Stomach smooth muscle (tissue), 2 donors: ENCODE measurements around the gene ZCCHC9.
"Not testable (repeated sequence)": the region's sequence is repeated elsewhere in the genome, so short reads cannot be mapped to it uniquely, and the experiment has no call there.

ENCODE experiments used
- H3K27ac ChIP-seq: one replicate; pipeline ENCODE4 v1.7.0; 2013; ENCODE audit warnings: mild to moderate bottlenecking, low read length, inconsistent platforms
- H3K27me3 ChIP-seq, 2 donors: one replicate each; pipeline ENCODE4 v1.7.0; 2013; ENCODE audit warnings: low read length in 2 of 2; ENCODE audit not compliant: insufficient read depth in 2 of 2, control insufficient read depth in 1 of 2
- H3K36me3 ChIP-seq, 2 donors: one replicate each; pipeline ENCODE4 v1.7.0; 2013; ENCODE audit warnings: low read length in 2 of 2; ENCODE audit not compliant: control insufficient read depth in 2 of 2, insufficient read depth in 2 of 2
- H3K4me1 ChIP-seq: one replicate; pipeline ENCODE4 v1.7.0; 2013; ENCODE audit warnings: low read length; ENCODE audit not compliant: control insufficient read depth, insufficient read depth
- H3K4me3 ChIP-seq, 2 donors: one replicate each; pipeline ENCODE4 v1.7.0; 2013; ENCODE audit warnings: low read length in 2 of 2
- H3K9ac ChIP-seq, 2 donors: one replicate each; pipeline ENCODE4 v1.7.0; 2013; ENCODE audit warnings: low read length in 2 of 2, mild to moderate bottlenecking in 1 of 2
- H3K9me3 ChIP-seq, 2 donors: one replicate each; pipeline ENCODE4 v1.7.0; 2013; ENCODE audit warnings: low read length in 2 of 2; ENCODE audit not compliant: control insufficient read depth in 2 of 2
- donor health status: healthy.
- donor health status: Pancreatic carcinoma.

Gene ZCCHC9, protein sequence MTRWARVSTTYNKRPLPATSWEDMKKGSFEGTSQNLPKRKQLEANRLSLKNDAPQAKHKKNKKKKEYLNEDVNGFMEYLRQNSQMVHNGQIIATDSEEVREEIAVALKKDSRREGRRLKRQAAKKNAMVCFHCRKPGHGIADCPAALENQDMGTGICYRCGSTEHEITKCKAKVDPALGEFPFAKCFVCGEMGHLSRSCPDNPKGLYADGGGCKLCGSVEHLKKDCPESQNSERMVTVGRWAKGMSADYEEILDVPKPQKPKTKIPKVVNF

DNA sequence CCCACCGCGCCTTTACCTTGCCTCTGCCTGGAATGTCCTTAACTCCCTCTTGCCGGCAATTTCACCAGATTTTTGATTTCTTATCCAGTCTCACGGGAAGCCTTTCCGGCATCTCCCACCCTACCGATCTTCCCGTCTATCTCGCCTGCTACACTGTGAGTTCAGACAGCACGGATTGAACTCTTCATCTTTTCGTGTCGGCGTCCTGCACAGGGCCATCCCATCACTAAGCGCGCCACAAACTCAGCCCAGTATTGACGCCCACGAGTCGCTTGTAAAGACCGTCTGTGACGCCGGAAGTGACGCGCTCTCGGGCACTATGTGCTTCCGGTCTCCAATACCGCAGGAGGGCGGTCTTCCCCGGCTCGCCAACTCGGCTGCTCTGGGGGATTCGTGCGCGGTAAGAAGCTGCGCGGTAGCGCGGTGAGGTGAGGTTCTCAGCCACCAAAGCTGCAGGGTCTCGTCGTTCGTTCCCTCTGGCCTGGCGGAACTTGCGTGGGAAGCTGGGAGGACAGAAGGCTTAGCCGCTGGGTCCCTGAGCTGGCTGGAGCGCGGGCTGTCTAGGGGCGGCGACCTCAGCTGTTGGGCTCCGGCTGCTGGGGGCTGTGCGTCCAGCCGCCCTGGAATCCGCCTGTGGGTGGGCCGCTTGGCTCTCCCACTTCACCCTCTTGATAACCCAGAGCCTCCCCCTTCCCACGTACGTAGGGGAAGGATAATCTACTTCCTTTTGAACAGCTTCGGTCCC lies at the start of gene ZCCHC9:
TSS of gene ZCCHC9 (plus strand) at position 317 of the 745 bp plus-strand sequence. CDS start 3,171 bp downstream, outside the sequence.
- Histone ChIP-seq H3K9me3 (no peaks in the 10 kb centered on the region), H3K27me3 (no peaks in the 10 kb centered on the region), H3K9ac (peak within 1 kb of the TSS; percentile 94 to 96), H3K4me3 (peak within 1 kb of the TSS; percentile 96 to 99), H3K4me1 (peaks cover 17% of the 10 kb centered on the region), H3K27ac (peak within 1 kb of the TSS; percentile 86), H3K36me3 (peaks cover 0 to 9% of the 10 kb centered on the region in 2 donors)

DNA sequence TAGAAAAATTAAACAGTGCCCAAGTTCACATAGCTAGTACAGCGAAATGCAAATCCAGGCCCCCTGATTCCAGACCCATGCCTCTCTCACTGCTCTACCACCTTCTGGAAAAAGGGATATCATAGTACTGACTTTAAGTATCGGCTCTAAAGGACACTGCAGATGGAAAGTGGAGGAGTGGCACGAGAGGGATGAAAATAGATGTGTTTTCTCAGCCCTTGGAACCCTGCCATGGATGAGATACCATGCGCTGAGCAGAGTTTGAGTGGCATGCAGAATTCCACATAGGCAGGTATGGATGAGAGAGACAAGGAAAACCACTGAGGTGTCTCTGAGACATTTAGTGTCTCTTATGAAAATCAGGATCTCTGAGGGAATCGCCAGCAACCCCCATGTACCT lies 49.5 kb upstream of the ZCCHC9 start:
- Histone ChIP-seq H3K9me3 (no peaks in the 10 kb centered on the region), H3K4me3 (no peak overlapping the region), H3K9ac (no peak overlapping the region), H3K27me3 (no peaks in the 10 kb centered on the region), H3K4me1 (peaks cover 5% of the 10 kb centered on the region), H3K27ac (no peak overlapping the region), H3K36me3 (peaks cover 10 to 31% of the 10 kb centered on the region in 2 donors)

DNA sequence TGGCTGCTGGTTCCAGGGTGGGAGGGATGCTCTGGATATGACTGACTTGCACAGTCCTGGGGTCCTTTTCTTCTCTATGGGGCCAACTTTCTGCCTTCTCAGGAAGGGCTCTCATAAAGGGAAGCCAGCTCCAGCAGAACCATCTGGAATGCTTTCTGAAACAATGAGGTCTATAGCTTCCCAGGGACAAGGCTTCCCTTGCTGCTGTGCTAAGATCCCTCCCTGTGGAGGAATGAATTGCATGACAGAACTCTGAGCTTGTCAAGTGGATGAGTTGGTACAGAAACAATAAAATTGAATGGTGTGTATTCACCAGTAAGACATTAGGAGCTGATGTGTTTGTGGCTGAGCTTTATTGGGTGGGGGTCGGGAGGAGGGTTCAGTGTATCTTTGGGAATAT lies 48.5 kb upstream of the ZCCHC9 start:
- Histone ChIP-seq H3K27ac (no peak overlapping the region), H3K9me3 (no peaks in the 10 kb centered on the region), H3K4me1 (peaks cover 4% of the 10 kb centered on the region), H3K9ac (no peak overlapping the region), H3K36me3 (peaks cover 10 to 31% of the 10 kb centered on the region in 2 donors), H3K27me3 (no peaks in the 10 kb centered on the region), H3K4me3 (no peak overlapping the region)

DNA sequence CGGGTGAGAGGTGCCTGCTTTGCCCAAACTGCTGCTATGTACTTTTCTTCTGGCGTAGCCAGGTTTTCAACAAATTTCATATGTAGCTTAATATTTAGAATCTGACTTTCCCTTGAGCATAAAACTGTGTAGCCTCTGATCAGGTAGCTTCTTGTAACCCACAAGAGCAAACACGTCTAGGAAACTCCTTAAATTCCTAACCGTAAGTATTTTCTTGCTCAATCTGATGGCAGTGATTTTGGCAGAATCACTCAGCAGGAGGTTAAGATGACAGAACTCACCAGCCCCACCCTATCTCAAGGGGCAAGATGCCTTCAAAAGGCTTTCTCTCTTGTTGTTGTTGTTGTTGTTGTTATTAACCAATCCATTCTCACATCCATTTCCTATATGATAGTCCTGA lies 47.5 kb upstream of the ZCCHC9 start:
- no peaks in the 10 kb centered on the region for H3K4me1 ChIP-seq
- no peaks in the 10 kb centered on the region for H3K9me3 ChIP-seq
- H3K9ac ChIP-seq, result no peak overlapping the region
- H3K27ac ChIP-seq, result no peak overlapping the region
- peaks cover 12 to 32% of the 10 kb centered on the region in 2 donors for H3K36me3 ChIP-seq
- H3K27me3 ChIP-seq, result no peaks in the 10 kb centered on the region
- H3K4me3 ChIP-seq, result no peak overlapping the region

DNA sequence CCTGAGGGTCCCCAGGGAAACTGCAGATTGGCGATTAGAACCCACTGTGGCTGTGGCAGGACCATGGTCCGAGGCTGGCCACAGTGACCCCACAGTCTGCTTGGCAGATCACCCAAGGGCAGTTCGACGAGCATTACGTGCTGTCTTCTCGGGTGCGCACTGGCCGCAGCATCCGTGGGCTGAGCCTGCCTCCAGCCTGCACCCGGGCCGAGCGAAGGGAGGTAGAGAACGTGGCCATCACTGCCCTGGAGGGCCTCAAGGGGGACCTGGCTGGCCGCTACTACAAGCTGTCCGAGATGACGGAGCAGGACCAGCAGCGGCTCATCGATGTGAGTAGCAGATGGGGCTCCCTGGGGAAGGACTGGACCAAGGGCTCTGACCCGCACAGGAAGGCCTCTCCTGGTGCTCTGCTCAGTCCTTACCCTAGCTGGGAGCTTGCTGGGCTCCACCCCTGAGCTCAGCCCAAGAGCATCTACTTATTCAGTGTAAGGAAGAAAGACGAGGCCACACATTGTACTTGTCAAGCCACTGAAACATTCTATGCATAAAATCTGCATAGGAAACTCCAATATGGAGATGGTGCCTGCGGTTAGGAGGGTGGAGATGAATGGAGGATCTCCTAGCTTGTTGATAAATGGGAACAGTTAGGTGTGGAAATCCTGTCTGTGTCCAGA lies 46.4 kb upstream of the ZCCHC9 start:
- Histone ChIP-seq H3K27me3 (no peaks in the 10 kb centered on the region), H3K9me3 (no peaks in the 10 kb centered on the region), H3K4me3 (no peak overlapping the region), H3K27ac (no peak overlapping the region), H3K9ac (no peak overlapping the region), H3K4me1 (no peaks in the 10 kb centered on the region), H3K36me3 (peaks cover 21 to 38% of the 10 kb centered on the region in 2 donors)

DNA sequence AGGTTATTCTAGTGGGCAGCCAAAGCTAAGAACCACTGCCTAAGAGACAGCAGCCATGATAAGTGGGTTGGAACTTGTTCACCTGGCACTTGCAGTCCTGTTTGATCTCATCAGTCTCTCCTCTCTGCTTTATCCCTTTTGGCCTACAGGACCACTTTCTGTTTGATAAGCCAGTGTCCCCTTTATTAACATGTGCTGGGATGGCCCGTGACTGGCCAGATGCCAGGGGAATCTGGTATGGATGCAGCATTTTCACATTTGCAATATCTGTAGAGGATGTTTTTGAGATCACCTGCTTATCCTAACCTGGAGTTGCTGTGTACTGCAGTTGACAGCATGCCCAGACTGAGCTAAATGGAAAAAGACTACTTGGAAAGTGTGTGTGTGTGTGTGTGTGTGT lies 44.6 kb upstream of the ZCCHC9 start:
- Histone ChIP-seq H3K9me3 (no peaks in the 10 kb centered on the region), H3K27ac (no peak overlapping the region), H3K4me3 (no peak overlapping the region), H3K36me3 (peaks cover 21 to 35% of the 10 kb centered on the region in 2 donors), H3K27me3 (no peaks in the 10 kb centered on the region), H3K4me1 (no peaks in the 10 kb centered on the region), H3K9ac (no peak overlapping the region)

DNA sequence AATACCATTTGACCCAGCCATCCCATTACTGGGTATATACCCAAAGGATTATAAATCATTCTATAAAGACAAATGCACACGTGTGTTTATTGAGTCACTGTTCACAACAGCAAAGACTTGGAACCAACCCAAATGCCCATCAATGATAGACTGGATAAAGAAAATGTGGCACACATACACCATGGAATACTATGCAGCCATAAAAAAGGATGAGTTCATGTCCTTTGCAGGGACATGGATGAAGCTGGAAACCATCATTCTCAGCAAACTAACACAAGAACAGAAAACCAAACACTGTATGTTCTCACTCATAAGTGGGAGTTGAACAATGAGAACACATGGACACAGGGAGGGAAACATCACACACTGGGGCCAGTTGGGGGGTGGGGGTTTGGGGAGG lies 38.6 kb upstream of the ZCCHC9 start:
- H3K36me3 ChIP-seq, result peaks cover 9 to 14% of the 10 kb centered on the region in 2 donors
- not testable (repeated sequence) for H3K27me3 ChIP-seq, H3K9me3 ChIP-seq, H3K27ac ChIP-seq, H3K4me3 ChIP-seq, H3K4me1 ChIP-seq, H3K9ac ChIP-seq

DNA sequence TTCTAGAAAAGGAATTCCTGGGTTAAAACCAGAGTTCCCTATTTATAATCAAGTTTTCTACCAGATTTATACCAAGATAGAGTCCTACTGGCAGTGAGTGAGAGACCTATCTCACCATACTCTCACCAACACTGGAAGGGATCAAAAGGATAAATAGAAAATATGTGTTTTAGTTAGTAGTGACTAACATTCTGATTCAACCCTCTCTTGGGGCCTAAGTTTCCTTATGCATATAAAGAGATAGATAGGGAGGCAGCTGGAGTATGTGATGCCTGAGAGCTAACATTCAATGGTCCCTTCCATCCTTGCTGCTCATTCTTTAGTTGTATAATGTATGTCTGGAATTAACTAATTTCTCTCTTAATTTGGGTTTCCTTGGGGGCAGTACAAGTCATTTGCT lies 36.3 kb upstream of the ZCCHC9 start:
- Histone ChIP-seq H3K36me3 (peaks cover 2 to 3% of the 10 kb centered on the region in 2 donors), H3K27ac (no peak overlapping the region), H3K4me3 (no peak overlapping the region)

DNA sequence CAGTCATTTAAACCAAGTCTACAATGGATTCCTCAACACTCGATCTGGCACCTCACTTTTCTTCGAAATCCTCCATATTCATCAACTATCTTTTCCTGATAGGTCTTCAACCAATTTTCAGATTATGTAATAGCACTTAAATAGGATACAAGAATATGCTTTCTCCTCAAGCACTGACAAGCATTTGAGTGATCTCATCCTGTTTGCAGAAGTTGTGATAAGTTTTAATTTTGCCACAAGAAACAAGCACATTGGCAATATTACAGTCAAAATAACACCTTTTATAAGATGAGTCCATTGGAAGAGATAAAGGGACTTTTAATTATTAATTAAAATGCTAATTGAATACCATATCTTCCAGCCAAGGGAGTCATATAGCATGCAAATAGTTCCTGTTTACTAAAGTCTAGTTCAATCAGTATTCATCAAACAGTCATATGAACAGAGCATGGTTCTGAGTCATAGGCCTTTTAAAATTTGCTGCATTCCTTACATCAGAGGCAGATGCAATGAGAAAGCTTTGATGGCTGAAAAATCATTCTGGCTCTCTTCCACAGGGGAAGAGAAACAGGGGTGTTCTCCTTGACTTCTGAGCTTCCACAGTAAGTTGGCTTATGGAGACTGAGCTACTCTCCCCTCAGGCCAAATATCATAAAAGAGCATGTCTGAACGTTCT lies 32.7 kb upstream of the ZCCHC9 start:
- Histone ChIP-seq H3K36me3 (peaks cover 2 to 3% of the 10 kb centered on the region in 2 donors), H3K9me3 (no peaks in the 10 kb centered on the region), H3K27ac (no peak overlapping the region)

More for the DNA sequence above, 36.3 kb upstream of the ZCCHC9 start:
- Histone ChIP-seq H3K27me3 (no peaks in the 10 kb centered on the region), H3K9ac (no peak overlapping the region), H3K4me1 (no peaks in the 10 kb centered on the region), H3K9me3 (no peaks in the 10 kb centered on the region)

DNA sequence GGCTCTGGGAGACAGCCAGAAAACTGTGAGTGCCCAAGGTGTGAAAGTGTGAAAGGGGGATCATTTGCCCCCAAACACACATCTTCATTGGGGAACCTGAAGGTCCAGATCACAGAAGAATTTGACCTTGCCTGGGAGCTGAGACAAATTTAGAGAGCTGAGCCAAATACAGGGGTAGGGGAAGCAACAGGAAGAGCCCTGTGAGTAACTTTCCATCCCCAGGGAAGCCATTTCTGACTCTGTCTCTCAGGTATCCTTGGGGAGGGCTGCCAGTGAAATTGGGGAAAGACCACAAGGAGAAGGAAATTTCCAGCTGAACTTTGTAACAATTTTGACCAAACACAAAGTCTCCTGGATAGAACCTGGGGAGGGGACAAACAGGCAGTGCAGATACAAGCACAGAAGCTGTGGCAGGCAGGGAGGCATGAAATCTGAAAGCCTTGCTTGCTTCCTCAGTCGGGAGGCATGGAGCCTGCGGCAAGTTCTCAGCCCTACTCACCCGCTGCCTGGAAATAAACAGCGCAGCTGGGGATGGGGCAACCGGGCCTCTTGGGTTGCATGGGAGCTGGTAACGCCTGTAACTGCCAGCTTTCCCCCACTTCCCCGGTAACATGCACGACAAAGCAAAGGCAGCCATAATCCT lies 31.5 kb upstream of the ZCCHC9 start:
- no peaks in the 10 kb centered on the region for H3K4me1 ChIP-seq
- no peak overlapping the region for H3K9ac ChIP-seq
- no peaks in the 10 kb centered on the region for H3K36me3 ChIP-seq
- no peak overlapping the region for H3K4me3 ChIP-seq
- H3K27ac ChIP-seq, result no peak overlapping the region
- H3K9me3 ChIP-seq, result peaks cover 0 to 3% of the 10 kb centered on the region in 2 donors
- no peaks in the 10 kb centered on the region for H3K27me3 ChIP-seq

More for the DNA sequence above, 32.7 kb upstream of the ZCCHC9 start:
- Histone ChIP-seq H3K9ac (no peak overlapping the region), H3K4me3 (no peak overlapping the region), H3K27me3 (no peaks in the 10 kb centered on the region), H3K4me1 (no peaks in the 10 kb centered on the region)
